Right atrium auricular region (tissue), 2 donors: ENCODE measurements around the gene GFPT1. TPM values are rescaled to one million over a fixed set of nuclear protein-coding genes. Genes with fewer than 3 reads are reported as not detected.

Experiments
- DNase-seq: peaks from one replicate; pipeline ENCODE4 v3.0.0-alpha.2; 2019; ENCODE audit warnings: low spot score
- H3K27ac ChIP-seq, 2 donors: fragments of 200-600 bp; sonication (generic); 1 replicate in 1 of 2; 2 replicates in 1 of 2; pipeline ENCODE4 v1.5.1; 2016 to 2019
- H3K27me3 ChIP-seq, 2 donors: fragments of 200-600 bp; sonication (generic); one replicate each; pipeline versions ENCODE4 v1.5.1 to v1.6.0; 2017 to 2019
- H3K36me3 ChIP-seq: fragments of 200-600 bp; sonication (generic); one replicate; pipeline ENCODE4 v1.5.1; 2016
- H3K4me1 ChIP-seq, 2 donors: fragments of 200-600 bp; sonication (generic); one replicate each; pipeline versions ENCODE4 v1.5.1 to v1.6.0; 2017 to 2019
- H3K4me3 ChIP-seq, 2 donors: fragments of 200-600 bp; sonication (generic); 1 replicate in 1 of 2; 2 replicates in 1 of 2; pipeline ENCODE4 v1.5.1; 2017 to 2019; ENCODE audit warnings: mild to moderate bottlenecking in 1 of 2, moderate library complexity in 1 of 2
- H3K9me3 ChIP-seq, 2 donors: fragments of 200-600 bp; sonication (generic); one replicate each; pipeline ENCODE4 v1.5.1; 2019
- total RNA-seq, 2 donors: library from RNA; depleted of rRNA; stranded (reverse); fragments of >200 nt; gene quantifications; one replicate each; pipeline ENCODE4 v1.1.0, GENCODE V29; 2016
- TF ChIP-seq, protein P1 (sequence below), 2 donors: fragments of 200-600 bp; sonication (generic); IDR thresholded peaks; one replicate each; pipeline ENCODE4 v1.5.1; 2019; ENCODE audit warnings: antibody characterized with exemption in 2 of 2

GFPT1 gene
- total RNA-seq, 2 donors from 2014 or later: 26.7 to 39.7 TPM

DNA sequence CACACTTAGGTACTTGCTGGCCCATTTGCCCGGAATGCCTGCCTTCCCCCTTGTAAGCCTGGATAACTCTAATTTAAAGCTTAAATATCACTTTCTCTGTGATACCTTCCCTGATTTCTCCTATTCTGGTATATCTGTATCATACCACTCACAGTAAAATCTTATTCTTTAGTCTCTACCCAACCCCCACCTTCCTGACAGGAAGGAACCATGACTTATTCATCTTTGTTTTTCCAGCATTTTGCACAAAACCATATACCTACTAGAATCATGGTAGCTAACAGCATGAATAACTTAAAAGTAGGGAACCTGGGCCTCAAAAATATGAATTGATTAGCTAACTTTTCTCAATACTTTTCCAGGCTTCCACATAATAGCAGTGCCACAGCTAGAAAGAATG lies 111.5 kb downstream of the GFPT1 start:
- Histone ChIP-seq H3K36me3 (no peaks in the 10 kb centered on the region), H3K4me1 (peaks cover 0 to 12% of the 10 kb centered on the region in 2 donors), H3K9me3 (no peaks in the 10 kb centered on the region), H3K4me3 (no peak overlapping the region), H3K27me3 (no peaks in the 10 kb centered on the region), H3K27ac (no peak overlapping the region)
- TF ChIP-seq, protein P1, sequence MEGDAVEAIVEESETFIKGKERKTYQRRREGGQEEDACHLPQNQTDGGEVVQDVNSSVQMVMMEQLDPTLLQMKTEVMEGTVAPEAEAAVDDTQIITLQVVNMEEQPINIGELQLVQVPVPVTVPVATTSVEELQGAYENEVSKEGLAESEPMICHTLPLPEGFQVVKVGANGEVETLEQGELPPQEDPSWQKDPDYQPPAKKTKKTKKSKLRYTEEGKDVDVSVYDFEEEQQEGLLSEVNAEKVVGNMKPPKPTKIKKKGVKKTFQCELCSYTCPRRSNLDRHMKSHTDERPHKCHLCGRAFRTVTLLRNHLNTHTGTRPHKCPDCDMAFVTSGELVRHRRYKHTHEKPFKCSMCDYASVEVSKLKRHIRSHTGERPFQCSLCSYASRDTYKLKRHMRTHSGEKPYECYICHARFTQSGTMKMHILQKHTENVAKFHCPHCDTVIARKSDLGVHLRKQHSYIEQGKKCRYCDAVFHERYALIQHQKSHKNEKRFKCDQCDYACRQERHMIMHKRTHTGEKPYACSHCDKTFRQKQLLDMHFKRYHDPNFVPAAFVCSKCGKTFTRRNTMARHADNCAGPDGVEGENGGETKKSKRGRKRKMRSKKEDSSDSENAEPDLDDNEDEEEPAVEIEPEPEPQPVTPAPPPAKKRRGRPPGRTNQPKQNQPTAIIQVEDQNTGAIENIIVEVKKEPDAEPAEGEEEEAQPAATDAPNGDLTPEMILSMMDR (IDR thresholded peaks at IDR 0.05): no peak
- DNase-seq: no peak

DNA sequence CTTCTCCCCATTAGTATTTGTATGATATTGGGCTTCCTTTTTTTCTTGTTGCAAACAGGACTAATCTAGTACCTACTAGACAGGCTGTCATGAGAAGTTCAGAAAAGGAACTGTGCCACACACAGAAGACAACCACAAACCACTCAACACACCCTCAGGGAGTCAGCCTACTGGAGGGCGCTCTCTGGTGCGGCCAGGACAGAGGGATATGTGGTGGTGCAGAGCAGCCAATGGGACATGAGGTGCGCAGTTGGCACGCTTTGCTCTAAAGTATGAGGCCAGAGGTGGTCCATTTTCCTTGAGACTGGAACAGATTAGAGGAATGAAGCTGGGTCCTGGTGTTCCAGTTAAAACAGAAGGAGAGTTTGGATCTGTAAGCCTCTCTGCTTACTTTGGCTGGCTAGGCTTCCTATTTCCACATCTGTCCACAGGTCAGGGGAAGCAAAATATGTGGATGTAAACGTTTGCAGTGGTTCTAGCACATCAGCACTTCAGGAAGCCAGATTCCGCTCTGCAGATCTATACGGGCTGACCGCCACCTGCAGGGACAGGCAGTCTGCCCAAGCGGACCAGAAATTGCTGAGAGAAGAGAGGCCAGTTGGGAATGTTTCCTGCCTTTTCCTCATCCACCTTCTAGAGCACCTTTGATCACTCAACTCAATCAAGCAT lies 114.1 kb downstream of the GFPT1 start:
- H3K4me3 ChIP-seq: no peak overlapping the region
- H3K4me1 ChIP-seq: peaks cover 0 to 12% of the 10 kb centered on the region in 2 donors
- no peak for DNase-seq
- TF ChIP-seq, protein P1 (IDR thresholded peaks at IDR 0.05): no peak
- H3K27ac ChIP-seq: no peak overlapping the region
- no peaks in the 10 kb centered on the region for H3K36me3 ChIP-seq
- H3K9me3 ChIP-seq: no peaks in the 10 kb centered on the region
- H3K27me3 ChIP-seq: no peaks in the 10 kb centered on the region

DNA sequence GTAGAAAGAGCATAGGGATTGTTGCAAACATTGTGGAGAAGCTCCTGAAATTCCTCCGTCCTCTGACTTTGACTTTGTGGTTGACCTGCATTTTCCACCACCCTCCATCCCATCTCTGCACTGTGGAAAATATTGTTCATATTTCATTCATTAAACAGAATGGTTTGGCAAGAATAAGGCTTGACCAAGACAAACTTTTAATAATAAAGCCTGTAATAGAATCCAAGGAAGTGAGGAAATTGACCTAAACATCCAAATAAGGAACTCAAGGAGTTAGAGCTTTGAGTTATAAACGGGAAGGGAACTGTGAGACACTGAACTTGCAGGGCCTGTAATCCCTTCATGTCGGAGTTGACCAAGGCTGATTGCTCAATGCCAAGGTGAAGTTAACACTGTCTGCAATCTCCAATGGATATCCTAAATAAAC lies 115.2 kb downstream of the GFPT1 start:
- DNase-seq: no peak
- Histone ChIP-seq H3K4me3 (no peak overlapping the region), H3K36me3 (no peaks in the 10 kb centered on the region), H3K9me3 (no peaks in the 10 kb centered on the region), H3K27me3 (no peaks in the 10 kb centered on the region), H3K4me1 (peaks cover 0 to 12% of the 10 kb centered on the region in 2 donors), H3K27ac (no peak overlapping the region)
- TF ChIP-seq, protein P1 (IDR thresholded peaks at IDR 0.05): no peak

Other genes starting within 250 kb of the GFPT1 start
- 10 to 100 TPM; 31.8 to 43.0 TPM for gene NFU1, start 50.2 kb upstream of the GFPT1 start, total RNA-seq